GM12801 (cell line): Measurements from ENCODE around the gene LRRC36.

Experiments
- CTCF ChIP-seq: IDR thresholded peaks from one replicate; pipeline ENCODE4 v1.5.1; 2011; ENCODE audit warnings: control low read depth; ENCODE audit not compliant: insufficient read length; ENCODE audit errors: extremely low read depth

Gene LRRC36

DNA sequence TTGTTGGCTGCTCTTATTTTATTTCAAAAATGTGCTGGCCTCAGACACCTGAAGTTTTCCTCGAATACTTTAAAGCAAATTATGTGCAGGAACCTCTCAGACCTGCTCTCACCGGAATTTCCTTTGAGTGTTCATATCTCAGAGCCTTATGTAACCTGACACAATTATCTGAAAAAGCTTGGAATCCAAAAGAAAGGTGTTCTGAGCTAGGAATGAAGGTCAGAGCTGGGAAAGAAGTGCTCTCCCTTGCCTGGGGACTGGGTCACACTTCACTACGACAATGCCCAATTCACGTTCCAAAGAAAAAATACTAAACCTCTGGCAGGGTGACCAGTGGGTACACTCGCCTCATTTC is 97.6 kb downstream of the LRRC36 start:
- no peak for TF ChIP-seq CTCF

GRCh38 chr16:67425061-67425460 is 98.4 kb downstream of the LRRC36 start:
- TF ChIP-seq CTCF, result no peak

DNA sequence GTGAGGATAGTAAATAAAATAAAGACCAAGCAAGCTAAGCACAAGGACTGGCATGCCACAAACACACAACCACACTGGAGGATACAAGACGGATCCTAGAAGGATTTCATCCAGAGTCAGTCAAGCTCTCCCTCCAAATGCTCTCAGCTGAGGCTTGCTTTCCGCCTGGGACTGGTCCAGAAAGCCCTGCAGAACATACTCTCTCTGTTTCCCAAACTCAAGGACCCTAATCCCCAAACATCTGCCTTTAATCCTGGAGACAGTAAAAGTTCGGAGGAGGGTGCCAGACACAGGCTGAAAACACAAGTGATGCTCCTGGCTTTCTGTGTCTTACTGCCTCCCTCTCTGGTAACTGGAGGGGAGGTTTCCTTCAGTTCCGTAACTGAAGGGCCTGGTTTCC is 99.0 kb downstream of the LRRC36 start:
- TF ChIP-seq CTCF, result no peak

GRCh38 chr16:67426022-67426421 is 99.4 kb downstream of the LRRC36 start:
- no peak for TF ChIP-seq CTCF

GRCh38 chr16:67426950-67427349 is 100.3 kb downstream of the LRRC36 start:
- no peak for TF ChIP-seq CTCF

DNA sequence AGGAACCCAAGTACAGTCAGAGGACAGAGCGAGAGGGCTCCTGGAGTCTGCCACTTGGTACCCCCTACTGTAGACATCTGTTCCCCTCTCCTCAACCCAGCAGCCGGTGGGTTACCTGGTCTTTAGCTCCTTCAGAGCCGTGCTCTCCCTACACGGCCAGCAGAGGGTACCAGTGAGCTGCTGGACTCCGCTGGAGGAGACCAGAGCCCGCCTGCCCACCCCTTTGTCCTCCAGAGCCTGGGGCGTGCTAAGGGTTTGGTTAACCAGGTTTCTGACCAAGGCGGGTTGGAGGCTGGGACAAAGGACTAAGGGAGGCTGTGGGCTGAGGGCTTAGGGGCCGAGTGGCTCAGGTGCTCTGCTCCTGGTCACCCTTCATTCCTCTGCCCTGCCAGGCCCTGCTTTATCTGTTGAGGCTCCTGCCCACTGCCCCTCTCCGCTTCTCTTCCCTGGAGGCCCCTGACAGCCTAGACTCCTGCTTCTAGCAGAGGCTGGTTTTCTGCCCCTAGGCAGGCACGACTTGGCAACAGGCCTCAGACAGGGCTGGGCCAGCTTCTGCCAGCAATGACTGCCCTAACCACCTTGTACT is 101.6 kb downstream of the LRRC36 start:
- peak; percentile 25 for TF ChIP-seq CTCF

GRCh38 chr16:67429053-67429798 is 102.6 kb downstream of the LRRC36 start:
- TF ChIP-seq CTCF, result no peak
